Lower leg skin (tissue), 4 donors: ENCODE measurements around the gene DYNLRB1. TPM values are rescaled to one million over a fixed set of nuclear protein-coding genes. Genes with fewer than 3 reads are reported as not detected.

Experiments used
- DNase-seq, 2 donors: peaks; one replicate each; pipeline ENCODE4 v3.0.0-alpha.2; 2019; ENCODE audit warnings: low spot score in 2 of 2
- H3K4me3 ChIP-seq: fragments of 200-600 bp; sonication (generic); 2 replicates; pipeline ENCODE4 v1.5.1; 2017; ENCODE audit warnings: mild to moderate bottlenecking, low read depth; ENCODE audit not compliant: poor library complexity, severe bottlenecking
- POLR2A ChIP-seq, 2 donors: fragments of 450-650 bp; IDR thresholded peaks; one replicate each; pipeline ENCODE4 v1.6.1; 2016 to 2017; ENCODE audit warnings: antibody characterized with exemption in 2 of 2, mild to moderate bottlenecking in 1 of 2, moderate library complexity in 1 of 2
- WGBS, 2 donors: methylation state at CpG; one replicate each; pipeline ENCODE4 v1.1.5; 2018; 5-methylcytosine and 5-hydroxymethylcytosine counted together
- intact Hi-C: fragments of 100-400 bp; cut with DNase I; formaldehyde crosslinking; loops from one replicate; pipeline ENCODE4 v1.15.0; 2023; ENCODE audit warnings: low total_unique reads
- total RNA-seq, 4 donors: library from RNA; depleted of rRNA; stranded (reverse); fragments of >200 nt; gene quantifications; one replicate each; pipeline ENCODE4 v1.1.0, GENCODE V29; 2016
- TF ChIP-seq, protein P1 (sequence below), 3 donors: fragments of 450-650 bp; IDR thresholded peaks; one replicate each; pipeline ENCODE4 v1.5.1; 2016; ENCODE audit warnings: antibody characterized with exemption in 3 of 3, mild to moderate bottlenecking in 3 of 3, moderate library complexity in 2 of 3

DYNLRB1 gene
- total RNA-seq, 4 donors from 2014 or later = 162 to 232 (median 193) TPM

DNA sequence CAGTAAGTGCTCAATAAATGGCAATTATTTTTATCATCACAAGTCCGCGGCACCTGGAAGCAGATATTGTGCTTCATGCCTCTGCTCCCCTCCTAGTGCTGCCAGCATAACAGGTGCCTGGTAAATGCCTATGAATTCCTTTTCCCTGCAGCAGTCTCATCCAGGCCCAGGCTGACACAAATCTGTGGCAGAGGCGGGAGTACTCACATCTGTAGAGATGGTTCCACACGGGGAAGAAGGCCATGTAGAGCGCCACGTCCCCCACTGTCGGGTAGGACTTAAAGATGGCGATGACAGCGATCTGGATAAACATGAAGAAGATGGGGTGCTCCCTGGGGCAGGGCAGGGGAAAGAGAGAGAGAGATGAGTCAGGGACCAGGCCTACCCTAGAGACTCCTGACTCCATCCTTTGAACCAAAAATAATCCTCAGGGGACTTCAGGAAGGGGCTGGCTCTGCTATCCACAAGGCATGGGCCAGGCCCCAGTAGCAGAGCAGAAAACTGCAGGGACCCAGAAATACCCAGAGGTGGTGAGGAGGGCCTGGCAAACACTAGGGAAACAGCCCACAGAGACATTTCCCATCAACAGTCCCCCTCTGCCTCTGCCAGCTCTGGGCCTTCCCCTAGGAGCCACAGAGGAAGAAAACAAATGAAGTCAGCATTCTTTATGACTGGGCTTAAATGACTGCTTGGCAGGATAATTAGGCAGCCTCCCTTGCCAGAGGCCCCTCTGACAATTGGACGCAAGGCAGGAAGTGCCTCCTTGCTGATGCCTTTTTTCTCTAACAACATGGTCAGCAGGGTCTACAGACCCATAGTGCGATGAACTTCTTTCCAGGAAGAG is 65.3 kb downstream of the DYNLRB1 start:
- no peak overlapping the region for H3K4me3 ChIP-seq
- DNase-seq = peak in 1 of 2 donors; percentile 66
- TF ChIP-seq, protein P1, sequence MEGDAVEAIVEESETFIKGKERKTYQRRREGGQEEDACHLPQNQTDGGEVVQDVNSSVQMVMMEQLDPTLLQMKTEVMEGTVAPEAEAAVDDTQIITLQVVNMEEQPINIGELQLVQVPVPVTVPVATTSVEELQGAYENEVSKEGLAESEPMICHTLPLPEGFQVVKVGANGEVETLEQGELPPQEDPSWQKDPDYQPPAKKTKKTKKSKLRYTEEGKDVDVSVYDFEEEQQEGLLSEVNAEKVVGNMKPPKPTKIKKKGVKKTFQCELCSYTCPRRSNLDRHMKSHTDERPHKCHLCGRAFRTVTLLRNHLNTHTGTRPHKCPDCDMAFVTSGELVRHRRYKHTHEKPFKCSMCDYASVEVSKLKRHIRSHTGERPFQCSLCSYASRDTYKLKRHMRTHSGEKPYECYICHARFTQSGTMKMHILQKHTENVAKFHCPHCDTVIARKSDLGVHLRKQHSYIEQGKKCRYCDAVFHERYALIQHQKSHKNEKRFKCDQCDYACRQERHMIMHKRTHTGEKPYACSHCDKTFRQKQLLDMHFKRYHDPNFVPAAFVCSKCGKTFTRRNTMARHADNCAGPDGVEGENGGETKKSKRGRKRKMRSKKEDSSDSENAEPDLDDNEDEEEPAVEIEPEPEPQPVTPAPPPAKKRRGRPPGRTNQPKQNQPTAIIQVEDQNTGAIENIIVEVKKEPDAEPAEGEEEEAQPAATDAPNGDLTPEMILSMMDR (IDR thresholded peaks at IDR 0.05) = no peak
- no peak for TF ChIP-seq POLR2A (IDR thresholded peaks at IDR 0.05)
- intact Hi-C loops = loop anchor here (10.0 kb wide), 1 partner anchor 183 kb away; no protein-coding TSS in a partner anchor
- 72 to 79% methylated on average over 11 of the region's 11 CpGs for WGBS, 2 donors

DNA sequence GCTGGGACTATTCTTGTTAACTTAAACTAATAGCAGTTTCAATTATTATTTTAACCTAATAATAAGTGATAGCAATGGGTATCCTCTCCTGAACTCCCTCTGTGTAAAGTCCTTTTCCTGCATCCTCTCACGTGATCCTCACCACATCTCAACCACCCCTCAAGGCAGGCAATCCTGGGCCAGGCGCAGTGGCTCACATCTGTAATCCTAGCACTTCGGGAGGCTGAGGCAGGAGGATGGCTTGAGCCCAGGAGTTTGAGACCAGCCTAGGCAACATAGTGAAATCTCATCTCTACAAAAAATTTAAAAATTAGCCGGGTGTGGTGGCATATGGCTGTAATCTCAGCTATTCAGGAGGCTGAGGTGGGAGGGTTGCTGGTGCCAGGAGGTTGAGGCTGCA is 66.0 kb downstream of the DYNLRB1 start:
- 76 to 78% methylated on average over 4 of the region's 4 CpGs for WGBS, 2 donors
- DNase-seq = peak in 1 of 2 donors; percentile 75
- H3K4me3 ChIP-seq = no peak overlapping the region
- intact Hi-C loops = loop anchor here (10.0 kb wide), 1 partner anchor 183 kb away; no protein-coding TSS in a partner anchor
- TF ChIP-seq, protein P1 (IDR thresholded peaks at IDR 0.05) = no peak
- no peak for TF ChIP-seq POLR2A (IDR thresholded peaks at IDR 0.05)

DNA sequence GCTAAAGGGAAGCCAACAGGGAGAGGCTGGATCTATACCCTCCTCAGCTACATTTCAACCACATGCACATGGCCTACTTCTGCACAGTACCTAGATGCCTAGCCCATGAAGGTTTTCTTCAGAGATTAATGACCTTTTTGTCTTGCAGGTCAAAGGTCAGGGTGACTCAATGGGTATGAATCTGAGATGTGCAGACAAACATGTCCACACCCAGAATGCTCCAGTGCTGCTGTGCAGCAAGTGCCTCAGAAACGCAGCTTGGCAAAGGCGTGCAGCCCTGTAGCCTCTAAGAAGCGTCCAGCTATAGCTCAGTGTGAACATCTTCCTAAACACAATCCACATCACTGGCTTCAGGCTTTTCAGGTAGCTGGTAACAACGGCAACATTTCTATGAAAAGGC is 66.7 kb downstream of the DYNLRB1 start:
- H3K4me3 ChIP-seq = no peak overlapping the region
- intact Hi-C loops = loop anchor here (10.0 kb wide), 1 partner anchor 182 kb away; no protein-coding TSS in a partner anchor
- peak in 1 of 2 donors; percentile 15 for DNase-seq
- TF ChIP-seq, protein P1 (IDR thresholded peaks at IDR 0.05) = no peak
- TF ChIP-seq POLR2A (IDR thresholded peaks at IDR 0.05) = no peak
- 81 to 83% methylated on average over 4 of the region's 4 CpGs for WGBS, 2 donors

GRCh38 chr20:34583544-34583943 is 67.3 kb downstream of the DYNLRB1 start:
- TF ChIP-seq, protein P1 (IDR thresholded peaks at IDR 0.05) = no peak
- no peak for TF ChIP-seq POLR2A (IDR thresholded peaks at IDR 0.05)
- intact Hi-C loops = loop anchor here (10.0 kb wide), 1 partner anchor 181 kb away; no protein-coding TSS in a partner anchor
- H3K4me3 ChIP-seq = no peak overlapping the region
- peak in 1 of 2 donors; percentile 60 for DNase-seq
- WGBS, 2 donors = 67 to 75% methylated on average over 6 of the region's 6 CpGs

DNA sequence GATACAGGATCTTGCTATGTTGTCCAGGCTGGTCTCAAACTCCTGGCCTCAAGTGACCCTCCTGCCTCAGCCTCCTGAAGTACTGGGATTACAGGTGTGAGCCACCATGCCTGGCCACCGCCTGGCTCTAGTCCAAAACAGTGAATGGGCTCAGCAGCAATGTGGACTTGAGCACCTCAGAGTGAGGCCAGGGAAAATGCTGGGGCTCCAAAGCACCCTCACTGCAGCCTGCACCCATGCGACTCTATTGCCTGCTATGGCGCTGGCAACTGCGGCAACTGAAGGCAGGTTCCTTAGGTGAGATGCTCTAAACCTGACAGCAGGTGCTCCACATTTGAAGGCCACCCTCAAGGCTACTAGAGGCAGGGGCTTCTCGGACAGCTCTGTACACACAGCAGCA is 68.8 kb downstream of the DYNLRB1 start:
- intact Hi-C loops = loop anchor here (10.0 kb wide), 1 partner anchor 180 kb away; no protein-coding TSS in a partner anchor
- WGBS, 2 donors = 91 to 94% methylated on average over 5 of the region's 5 CpGs
- TF ChIP-seq POLR2A (IDR thresholded peaks at IDR 0.05) = no peak
- TF ChIP-seq, protein P1 (IDR thresholded peaks at IDR 0.05) = no peak
- H3K4me3 ChIP-seq = no peak overlapping the region
- DNase-seq = peak in 1 of 2 donors; percentile 42
